ENCODE results near the gene TTC24.
"Not testable (repeated sequence)": the region's sequence is repeated elsewhere in the genome, so short reads cannot be mapped to it uniquely, and the experiment has no call there.

The TTC24 gene

DNA sequence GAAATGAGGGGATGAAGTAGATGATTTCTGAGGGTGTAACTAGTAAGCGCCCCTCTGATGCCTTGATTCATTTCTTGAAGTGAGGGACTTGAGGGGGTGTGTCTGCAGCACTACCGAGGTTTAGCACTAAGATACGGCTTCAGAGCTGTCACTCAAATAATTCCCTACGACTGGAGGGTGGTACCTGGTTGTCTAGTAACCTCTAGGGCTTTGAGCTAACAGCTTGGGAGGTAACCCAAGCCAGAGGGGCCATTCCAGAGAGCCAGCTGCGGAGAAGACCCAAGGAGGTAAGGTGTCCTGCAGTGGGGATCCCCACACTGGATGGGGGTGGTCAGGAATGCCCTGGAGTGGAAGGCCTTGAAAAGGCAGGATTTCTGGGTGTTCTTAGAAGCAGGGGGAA, at the start of gene TTC24:
TSS of gene TTC24 (plus strand) at position 252 of the 400 bp plus-strand sequence. CDS start 1,642 bp downstream, outside the sequence.
- DNase-seq = no peak

DNA sequence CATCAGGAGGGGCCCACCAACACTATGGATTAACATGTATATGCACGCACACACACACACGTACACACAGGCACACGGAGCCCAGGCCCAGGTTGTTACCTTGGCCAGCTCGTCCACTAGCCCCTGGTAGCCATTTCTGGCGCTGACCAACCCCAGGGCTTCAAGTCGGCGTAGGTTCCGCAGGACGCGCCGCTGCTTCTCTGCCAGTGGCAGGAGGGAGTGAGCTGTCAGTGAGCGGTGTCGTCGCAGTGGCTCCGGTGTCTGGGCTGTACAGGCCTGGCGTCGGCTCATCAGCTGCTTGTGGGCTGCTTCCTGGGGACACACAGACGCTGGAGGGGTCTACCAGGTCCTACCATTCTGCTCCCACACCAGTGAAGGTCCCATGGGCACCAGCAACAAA, 49.5 kb upstream of the TTC24 start:
- no peak for DNase-seq

DNA sequence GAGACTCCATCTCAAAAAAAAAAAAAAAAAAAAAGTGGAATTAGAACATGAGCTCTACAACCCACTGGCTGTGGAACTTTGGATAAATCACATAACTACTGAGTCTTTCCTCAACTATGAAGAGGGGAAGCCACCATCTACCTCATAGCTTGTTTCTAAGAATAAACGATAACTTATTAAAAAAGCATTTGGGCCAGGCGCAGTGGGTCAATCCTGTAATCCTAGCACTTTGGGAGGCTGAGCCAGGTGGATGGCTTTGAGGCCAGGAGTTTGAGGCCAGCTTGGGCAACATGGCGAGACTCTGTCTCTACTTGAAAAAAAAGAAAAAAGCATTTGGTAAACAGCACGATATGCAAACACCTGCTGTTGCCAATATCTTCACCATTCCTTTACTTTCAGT, 47.1 kb upstream of the TTC24 start:
- DNase-seq = no peak

DNA sequence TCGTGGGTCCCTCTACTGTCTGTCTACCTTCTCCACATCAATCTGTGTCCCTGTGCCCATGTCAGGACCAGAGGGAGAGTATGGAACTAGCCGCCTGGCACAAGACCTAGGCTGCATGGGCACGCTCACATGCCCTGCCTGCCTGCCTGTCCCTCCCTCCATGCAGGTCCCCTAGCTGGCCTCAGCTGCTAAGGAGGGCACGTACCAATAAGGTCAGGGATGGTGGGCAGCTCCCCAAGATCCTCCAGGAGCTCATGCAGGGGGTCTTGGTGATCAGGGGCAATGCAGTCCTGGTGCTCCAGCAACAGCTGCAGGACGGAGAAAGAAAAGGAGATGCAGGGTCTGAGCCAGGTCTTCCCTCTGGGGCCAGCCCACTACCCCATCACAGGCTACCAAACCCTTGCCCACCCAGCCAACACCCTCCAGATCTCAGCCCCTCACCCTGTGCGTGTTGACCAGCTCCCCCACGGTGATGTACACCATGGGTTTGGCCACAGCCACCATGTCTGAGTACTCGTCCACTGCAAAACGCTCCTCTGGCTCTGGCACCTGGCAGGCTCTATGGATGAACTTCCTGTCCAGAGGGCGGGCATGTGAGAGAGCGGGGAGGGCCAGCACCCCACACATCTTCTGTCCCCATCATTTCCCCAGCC, 45.8 kb upstream of the TTC24 start:
- no peak for DNase-seq

DNA sequence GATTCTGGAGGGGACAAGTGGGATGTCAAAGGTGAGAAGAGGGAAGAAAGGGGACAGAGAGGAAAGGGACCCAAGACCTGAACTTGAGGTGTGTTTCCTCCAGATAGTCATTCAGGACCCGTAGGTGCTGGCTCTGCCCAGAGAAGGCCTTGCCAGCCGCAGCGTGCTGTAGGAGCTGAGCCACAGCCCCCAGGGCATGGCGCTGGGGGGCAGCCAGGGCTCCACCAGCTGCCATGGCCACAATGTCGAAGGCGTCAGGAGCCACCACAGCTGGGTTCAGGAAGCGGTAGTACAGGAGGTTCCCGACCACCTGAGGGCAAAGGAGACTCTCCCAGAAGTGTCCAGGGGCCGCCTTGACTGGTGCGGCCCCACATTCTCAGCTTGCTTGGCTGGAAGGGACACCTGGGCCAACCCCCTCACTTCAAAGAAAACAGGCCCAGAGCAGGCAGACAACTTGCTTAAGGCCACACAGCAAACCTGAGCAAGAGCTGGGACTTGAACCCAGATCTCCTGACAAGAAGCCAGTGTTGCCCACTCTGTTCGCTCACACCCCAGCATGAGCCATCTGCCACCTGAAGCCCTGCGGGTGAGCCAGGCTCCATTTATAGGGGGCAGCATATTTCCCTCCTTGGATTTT, 45.0 kb upstream of the TTC24 start:
- DNase-seq = no peak

DNA sequence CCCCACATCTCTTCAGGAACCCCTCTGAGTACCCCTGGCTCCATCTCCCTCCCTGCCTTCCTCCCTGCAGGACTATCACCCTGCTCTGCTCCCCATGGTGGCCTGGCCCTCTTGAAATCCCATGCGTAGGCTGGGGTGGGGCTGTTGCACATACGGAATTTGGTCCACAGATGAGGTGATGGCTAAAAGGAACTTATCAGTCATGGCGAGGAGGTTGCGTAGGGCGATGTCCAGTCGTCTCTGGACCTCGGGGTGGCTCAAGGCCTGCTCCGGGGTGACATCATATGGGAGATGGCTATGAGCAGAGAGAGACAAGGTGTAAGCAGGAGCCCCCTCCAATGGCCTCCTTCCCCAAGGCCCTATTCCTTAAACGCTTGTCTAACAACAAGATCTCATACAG, 42.5 kb upstream of the TTC24 start:
- no peak for DNase-seq

DNA sequence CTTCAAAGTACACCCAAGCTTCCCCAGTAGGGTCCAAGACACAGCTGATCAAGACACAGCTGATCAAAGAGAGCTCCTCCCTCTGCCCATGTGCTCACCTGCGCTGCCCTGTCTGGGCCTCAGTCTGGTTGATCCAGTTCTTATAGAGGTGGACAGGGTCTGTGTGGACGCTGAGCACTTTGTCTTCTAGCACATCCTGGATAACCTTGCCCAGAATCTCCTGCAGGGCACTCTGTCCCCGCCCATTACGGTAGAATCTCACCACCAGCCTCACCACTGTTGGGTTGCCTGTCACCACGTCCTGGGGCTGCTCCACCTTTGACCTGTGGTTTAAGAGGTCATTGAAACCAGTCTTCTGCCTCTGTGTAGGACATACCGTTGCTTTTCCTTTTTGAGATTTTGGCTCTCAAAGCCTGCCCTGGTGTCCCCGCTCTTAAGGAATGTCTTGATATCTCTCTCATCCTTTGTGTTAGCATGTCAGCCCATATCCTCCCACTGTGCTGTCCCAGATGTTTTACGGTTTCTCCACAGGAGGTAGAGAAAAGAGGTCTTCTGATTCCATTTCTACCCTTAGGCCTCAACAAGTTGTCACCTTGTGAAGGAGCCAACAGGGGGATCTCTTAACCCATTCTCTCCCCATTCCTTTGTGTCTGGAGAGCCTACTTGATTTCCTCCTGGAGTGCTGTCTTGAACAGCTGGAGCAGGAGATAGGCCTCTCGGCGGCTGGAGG, 40.6 kb upstream of the TTC24 start:
- DNase-seq = no peak

DNA sequence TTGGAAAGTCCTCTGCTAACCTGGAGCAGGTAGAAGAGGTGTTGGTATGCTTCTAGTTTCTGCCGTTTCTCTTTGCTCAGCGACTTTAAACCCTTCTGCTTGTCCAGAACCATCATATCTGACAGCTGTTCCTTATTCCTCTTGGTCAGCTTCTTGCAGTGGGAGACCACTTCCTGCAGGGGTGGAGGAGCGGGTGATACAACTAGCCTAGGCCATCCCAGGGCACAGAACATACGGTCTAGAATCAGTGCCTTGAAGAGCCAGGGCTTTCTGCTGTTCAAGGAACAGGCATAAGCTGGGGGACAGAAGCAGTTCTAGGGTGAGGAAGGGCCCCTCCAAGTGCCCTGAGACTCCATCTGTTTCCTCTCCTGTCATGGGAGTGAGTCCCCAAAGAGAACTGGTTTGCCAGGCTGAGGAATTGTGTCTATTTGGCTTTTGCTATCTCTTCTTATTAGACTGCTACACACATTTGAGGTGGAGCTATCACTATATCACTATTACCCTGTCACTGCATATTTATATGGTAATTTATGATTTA, 39.6 kb upstream of the TTC24 start:
- no peak for DNase-seq

DNA sequence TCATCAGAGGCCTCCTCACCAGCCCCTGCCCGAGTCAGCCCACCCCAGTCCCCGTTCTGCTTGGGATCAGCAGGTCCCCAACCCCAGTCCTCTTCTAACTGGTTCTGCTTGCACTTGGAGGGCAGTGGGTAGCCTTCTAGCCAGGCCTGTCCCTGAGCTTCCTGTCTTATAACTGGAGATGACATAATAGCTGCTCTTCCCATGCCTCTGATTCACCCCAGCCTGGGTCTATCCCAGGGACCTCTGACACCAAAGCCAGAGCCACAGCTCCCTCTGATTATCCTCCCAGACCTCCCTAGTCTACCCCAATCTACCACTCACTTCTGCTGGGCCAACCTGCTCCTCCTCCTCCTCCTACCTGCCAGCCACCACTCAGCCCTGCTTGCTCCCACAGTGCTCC, 38.6 kb upstream of the TTC24 start:
- no peak for DNase-seq

DNA sequence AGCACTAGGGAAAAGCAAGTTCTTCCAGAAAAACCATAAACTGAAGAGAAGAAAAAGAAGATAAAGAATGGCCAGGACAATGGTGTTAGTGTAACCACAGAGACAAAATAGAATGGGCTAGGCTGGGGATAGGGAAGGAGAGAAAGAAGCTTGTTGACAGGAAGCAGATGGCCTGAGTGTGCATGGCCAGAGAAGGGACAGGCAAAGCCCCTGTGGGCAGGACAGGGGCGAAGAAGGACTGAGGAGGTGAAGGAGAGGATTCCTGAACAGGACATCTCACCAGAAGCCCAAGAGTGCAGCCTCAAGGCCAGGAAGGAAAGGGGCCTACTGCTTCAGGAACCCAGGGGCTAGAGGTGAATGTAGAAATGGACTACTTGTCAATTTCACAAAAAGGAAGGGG, 36.5 kb upstream of the TTC24 start:
- peak; percentile 79 for DNase-seq

DNA sequence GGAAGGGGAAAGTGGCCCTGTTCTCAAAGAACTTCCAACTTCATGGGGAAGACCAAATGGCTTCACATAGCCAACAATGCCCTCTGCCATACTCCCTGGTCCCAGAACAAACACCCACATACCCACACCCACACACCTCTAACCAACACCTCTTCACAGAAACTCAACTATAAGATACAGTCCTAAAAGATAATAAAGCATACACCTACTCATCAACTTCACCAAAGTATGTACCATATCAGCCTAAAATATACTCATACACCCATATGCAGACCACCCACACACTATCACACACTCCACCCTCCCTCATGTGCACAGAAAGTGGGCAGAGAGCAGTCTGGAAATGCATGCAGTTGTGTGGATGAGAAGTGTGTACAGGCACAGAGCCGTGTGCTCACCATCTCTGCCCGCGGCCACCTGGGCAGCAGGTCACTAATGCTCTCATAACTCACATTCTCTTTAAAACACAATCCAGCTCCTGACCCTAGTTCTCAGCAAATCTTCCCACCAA, 34.9 kb upstream of the TTC24 start:
- DNase-seq = no peak

DNA sequence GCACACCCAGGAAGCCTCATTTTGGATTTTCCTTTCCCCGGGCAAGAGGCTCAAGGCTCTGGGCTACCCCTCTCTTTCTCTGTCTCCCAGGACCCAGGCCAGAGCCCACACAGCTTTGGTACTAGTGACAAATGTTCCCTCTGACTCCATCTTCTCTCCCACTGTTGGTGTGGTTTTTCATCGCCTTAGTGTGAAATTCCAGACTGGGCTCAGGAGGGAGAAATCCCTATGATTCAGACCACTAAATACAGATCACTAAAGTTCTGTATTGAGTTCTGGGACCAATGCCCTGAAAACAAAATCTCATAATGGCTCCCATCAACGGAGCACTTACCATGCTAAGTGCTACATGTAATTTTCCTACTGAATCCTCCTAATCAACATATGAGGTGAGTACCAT, 33.3 kb upstream of the TTC24 start:
- no peak for DNase-seq

DNA sequence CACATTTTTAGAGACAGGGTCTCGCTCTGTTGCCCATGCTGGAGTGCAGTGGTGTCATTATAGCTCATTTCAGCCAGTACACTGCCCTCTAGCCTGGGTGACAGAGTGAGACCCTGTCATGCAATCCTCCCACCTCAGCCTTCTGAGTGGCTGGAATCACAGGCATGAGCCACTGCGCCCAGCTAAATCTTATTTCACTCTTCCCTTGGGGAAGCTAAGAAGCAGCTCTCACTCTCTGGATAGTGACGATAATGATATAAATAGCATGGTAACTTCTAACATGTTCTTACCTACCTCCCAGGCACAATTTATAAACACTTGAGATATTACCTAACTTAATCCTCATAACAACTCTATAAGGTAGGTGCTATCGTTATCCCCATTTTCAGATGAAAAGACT, 32.1 kb upstream of the TTC24 start:
- no peak for DNase-seq

DNA sequence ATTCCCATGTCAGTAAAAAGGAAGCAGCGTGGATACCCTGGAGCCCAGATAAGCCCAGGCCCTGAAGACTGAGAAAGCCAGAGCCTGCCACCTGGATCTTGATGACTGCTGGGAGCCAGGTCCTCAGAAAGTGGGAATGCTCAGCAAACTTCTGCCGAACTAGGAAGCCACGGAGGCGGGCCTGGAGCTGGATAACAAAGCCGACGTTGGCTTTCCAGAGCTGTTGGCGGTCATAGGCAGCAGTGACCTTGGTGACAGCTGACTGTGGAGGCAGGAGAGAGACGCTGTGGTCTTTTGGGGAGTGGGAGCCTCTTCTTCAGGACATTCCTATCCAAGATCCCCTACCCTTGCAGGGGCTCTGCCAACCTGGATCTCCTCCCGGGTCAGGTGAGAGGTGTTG, 31.5 kb upstream of the TTC24 start:
- no peak for DNase-seq

DNA sequence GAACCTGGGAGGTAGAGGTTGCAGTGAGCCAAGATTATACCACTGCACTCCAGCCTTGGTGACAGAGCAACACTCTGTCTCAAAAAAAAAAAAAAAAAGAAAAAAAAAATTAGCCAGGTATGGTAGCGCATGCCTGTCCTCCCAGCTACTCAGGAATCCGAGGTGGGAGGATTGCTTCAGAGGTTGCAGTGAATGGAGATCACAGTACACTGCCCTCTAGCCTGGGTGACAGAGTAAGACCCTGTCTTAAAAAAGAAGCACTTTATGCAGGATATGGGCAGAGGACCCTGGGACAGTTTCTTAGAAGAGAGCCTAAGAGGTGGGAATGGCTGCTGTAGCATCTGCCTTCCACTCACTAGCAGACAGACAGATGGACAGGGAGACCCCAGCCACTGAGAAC, 30.1 kb upstream of the TTC24 start:
- no peak for DNase-seq

DNA sequence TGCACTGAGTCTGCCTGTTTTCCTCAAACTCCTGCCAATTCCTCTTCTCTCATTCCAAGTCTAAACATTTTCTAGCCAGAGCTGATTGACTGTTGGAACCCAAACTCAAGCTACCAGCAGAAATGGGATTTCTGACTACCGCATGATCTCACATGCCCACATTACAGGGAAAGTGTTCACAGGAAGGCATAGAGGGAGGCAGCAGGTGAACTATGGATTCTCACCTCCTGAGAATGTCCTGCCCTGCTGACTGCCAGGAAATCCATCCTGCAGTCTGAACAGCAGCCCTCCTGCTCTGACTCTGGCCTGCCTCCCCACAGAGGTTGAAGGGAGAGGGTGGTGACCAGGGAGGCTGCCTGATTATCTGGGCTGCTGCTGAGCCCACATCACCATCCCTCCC, 29.7 kb upstream of the TTC24 start:
- DNase-seq = no peak

DNA sequence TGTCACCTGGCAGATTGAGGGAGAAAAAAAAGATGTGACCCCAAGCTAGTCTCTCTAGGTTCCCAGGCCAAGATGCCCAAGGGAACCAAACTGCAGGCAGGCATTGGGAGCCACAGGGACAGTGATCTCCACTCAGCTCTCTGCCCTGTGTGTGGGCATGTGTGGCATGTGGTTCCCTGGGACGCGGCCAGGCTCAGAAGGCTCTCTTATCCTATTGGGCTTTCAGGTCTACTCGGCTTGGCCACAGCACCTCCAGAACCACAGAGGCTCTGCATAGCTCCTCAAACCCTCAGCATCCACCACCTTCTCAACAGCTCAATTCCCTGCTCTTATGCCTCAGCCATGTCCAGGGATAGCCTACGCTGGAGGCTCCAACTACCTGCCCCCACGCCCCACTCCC, 29.2 kb upstream of the TTC24 start:
- DNase-seq = no peak

DNA sequence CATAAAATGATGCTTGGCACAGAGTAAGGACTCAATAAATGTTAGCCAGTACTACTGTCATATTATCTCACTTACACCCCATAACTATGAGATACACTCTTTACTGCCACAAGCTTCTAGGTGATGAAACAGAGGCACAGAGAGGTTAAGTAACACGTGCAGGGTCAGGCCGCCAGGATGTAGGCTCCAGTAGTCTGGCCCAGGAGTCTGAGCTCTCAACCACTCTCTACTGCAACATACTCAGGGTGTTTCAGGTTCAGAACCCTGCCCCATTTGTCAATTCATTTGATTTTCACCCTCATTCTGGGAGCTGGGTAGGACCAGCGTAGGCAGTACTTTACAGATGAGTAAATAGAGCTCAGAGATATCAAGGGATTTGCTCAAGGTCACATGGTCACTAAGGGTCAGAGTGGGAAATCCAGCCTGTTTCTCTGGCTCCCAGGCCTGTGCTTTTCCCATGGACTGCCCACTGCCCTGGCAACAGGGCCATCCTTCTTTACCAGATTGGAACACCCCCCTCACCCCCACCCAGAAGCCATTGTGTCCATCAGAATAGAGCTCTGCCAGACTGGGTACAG, 28.4 kb upstream of the TTC24 start:
- DNase-seq = no peak

DNA sequence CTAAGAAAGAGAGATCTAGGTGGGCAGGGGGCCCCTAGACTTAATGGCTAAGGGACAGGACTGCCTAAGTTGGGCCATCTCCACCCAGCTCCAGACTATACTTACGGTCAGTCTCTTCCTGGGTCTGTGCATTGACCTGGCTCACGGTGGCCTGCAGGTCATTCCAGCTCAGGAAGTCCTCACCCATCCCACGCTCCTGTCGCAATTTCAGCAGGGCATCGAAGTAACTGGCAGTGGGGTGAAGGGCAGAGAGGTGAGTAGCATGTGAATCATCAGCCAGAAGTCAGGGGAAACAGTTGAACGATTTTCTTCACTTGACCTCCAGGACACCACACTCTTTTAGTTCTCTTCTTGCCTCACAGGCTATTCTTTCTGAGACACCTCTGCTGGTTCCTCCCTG, 27.7 kb upstream of the TTC24 start:
- DNase-seq = no peak

DNA sequence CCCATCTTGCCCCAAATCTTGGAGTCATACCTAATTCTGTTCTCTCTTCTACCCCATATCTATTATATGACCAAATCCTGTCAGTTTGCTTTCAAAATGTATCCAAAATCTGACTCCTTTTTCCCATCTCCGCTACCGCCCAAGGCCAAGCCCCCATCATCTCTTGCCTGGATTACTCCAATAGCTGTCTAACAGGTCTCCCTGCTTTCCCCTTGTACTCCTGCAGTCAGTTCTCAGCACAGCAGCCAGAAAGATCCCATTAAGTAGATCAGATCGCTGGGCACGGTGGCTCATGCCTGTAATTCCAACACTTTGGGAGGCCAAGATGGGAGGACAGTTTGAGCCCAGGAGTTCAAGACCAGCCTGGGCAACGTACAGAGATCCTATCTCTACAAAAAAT, 27.0 kb upstream of the TTC24 start:
- DNase-seq = no peak

DNA sequence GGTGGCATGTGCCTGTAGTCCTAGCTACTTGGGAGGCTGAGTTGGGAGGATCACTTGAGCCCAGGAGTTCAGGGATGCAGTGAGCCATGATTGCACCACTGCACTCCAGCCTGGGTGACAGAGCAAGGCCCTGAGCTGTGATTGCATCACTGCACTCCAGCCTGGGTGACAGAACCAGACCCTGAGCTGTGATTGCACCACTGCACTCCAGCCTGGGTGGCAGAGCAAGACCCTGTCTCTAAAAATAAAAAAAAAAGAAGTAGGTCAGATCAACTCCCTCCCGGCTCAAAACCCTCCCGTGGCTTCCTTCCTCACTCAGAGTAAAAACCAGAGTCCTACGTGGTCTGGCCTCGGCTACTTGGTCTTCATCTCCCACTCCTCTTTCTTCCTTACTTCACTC, 26.6 kb upstream of the TTC24 start:
- not testable (repeated sequence) for DNase-seq

DNA sequence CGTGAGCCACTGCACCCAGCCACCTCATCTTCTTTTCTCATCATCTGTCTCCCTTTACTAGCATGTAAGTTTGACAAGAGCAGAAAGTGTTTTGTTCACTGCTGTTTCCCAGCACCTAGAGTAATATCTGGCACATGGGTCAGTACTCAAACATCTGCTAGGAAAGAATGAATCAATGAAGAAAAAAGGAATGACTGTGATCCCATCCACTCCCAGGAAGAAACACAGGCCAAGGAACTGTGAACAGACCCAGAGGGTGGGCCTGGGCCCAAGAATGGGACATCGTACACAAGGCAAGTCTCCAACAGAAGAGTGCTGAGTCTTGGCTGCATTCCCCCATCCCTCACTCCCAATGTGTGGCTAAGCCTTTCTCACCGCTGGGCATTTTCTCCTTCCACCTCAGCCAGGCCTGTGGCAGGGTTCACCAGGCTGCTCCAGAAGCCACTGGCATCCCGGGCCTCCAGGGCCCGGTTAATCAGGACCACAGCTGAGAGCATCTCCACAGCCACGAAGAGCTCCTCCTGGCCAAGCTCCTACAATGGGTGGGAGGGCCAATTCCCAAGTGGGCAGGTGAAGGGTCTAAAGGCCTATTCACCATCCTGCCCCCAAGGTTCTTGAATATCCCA, 25.6 kb upstream of the TTC24 start:
- DNase-seq = no peak

DNA sequence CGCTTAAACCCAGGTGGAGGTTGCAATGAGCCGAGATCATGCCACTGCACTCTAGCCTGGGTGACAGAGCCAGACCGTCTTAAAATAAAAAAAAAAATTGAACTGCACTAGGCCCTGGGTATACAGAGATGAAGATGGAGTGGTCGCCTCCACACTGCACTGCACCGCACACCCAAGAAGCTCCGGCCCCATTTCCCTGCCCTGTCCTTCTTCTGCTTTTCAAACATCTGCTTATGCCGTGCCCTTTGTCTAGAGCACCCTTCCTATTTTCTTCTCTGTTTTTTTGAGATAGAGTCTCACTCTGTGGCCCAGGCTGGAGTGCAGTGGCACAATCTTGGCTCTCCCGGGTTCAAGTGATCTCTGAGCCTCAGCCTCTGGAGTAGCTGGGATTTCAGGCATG, 24.6 kb upstream of the TTC24 start:
- DNase-seq = no peak
